Astrocyte (in vitro differentiated cells and primary cell): ENCODE data around the gene SLC31A1. TPM values are rescaled to one million over a fixed set of nuclear protein-coding genes. Genes with fewer than 3 reads are reported as not detected.

Experiments used
- DNase-seq: peaks from one replicate; pipeline ENCODE4 v3.0.0-alpha.2; 2010; ENCODE audit warnings: low read depth
- FAIRE-seq: peaks from 2 replicates; lab custom pipeline; 2011; peaks lifted over from hg19 to GRCh38; lab: Jason Lieb, UNC
- H2AFZ ChIP-seq: 2 replicates; pipeline ENCODE4 v1.6.0; 2012; ENCODE audit warnings: low read depth, low read length, inconsistent platforms
- H3K27ac ChIP-seq: 2 replicates; pipeline ENCODE4 v1.5.1; 2011; ENCODE audit warnings: low read depth, low read length, inconsistent platforms
- H3K27me3 ChIP-seq: 2 replicates; pipeline ENCODE4 v1.6.0; 2011; ENCODE audit warnings: low read length, inconsistent platforms; ENCODE audit not compliant: insufficient read depth
- H3K36me3 ChIP-seq: 2 replicates; pipeline ENCODE4 v1.5.1; 2011; ENCODE audit warnings: low read length, inconsistent platforms; ENCODE audit not compliant: insufficient read depth
- H3K4me1 ChIP-seq: 2 replicates; pipeline ENCODE4 v1.5.1; 2011; ENCODE audit warnings: low read length, inconsistent platforms; ENCODE audit not compliant: insufficient read depth
- H3K4me2 ChIP-seq: 2 replicates; pipeline ENCODE4 v1.6.0; 2012; ENCODE audit warnings: low read length, inconsistent platforms
- H3K4me3 ChIP-seq: 2 replicates; pipeline ENCODE4 v1.5.1; 2011; ENCODE audit warnings: low read depth, mild to moderate bottlenecking, low read length, inconsistent platforms; ENCODE audit not compliant: insufficient read depth
- H3K79me2 ChIP-seq: 2 replicates; pipeline ENCODE4 v1.6.0; 2012; ENCODE audit warnings: mild to moderate bottlenecking, low read length, inconsistent platforms; ENCODE audit not compliant: insufficient read depth
- H3K9ac ChIP-seq: 2 replicates; pipeline ENCODE4 v1.6.0; 2012; ENCODE audit warnings: mild to moderate bottlenecking, low read length, inconsistent platforms
- H3K9me3 ChIP-seq: 2 replicates; pipeline ENCODE4 v1.5.1; 2012; ENCODE audit warnings: low read depth, mild to moderate bottlenecking, low read length, inconsistent platforms; ENCODE audit not compliant: insufficient read depth
- H4K20me1 ChIP-seq: 2 replicates; pipeline ENCODE4 v1.6.0; 2012; ENCODE audit warnings: low read length, inconsistent platforms; ENCODE audit not compliant: insufficient read depth
- H3K27ac Mint-ChIP-seq: one replicate; pipeline ENCODE4 v1.8.0; 2021; ENCODE audit warnings: mild to moderate bottlenecking, mixed read lengths; ENCODE audit not compliant: unreplicated experiment
- H3K27me3 Mint-ChIP-seq: one replicate; pipeline ENCODE4 v1.8.0; 2021; ENCODE audit warnings: low read depth, mixed read lengths; ENCODE audit not compliant: unreplicated experiment
- H3K36me3 Mint-ChIP-seq: one replicate; pipeline ENCODE4 v1.8.0; 2021; ENCODE audit warnings: low read depth, mixed read lengths; ENCODE audit not compliant: unreplicated experiment
- H3K4me1 Mint-ChIP-seq: one replicate; pipeline ENCODE4 v1.8.0; 2021; ENCODE audit warnings: low read depth, mixed read lengths; ENCODE audit not compliant: unreplicated experiment
- H3K4me3 Mint-ChIP-seq: one replicate; pipeline ENCODE4 v1.8.0; 2021; ENCODE audit warnings: mild to moderate bottlenecking, moderate library complexity, mixed read lengths; ENCODE audit not compliant: unreplicated experiment
- H3K9me3 Mint-ChIP-seq: one replicate; pipeline ENCODE4 v1.8.0; 2021; ENCODE audit warnings: mild to moderate bottlenecking, mixed read lengths; ENCODE audit not compliant: unreplicated experiment
- EZH2 ChIP-seq: IDR thresholded peaks from 2 replicates; pipeline ENCODE4 v1.6.1; 2012; ENCODE audit warnings: mild to moderate bottlenecking, low read length, inconsistent platforms; ENCODE audit not compliant: insufficient read depth
- total RNA-seq: library from RNA; stranded (reverse); gene quantifications from 2 replicates; pipeline ENCODE4 v1.2.1, GENCODE V29; 2021
- TF ChIP-seq, protein P1 (sequence below): IDR thresholded peaks from 2 replicates; pipeline ENCODE4 v1.5.1; 2011; ENCODE audit warnings: low read depth, mild to moderate bottlenecking, inconsistent platforms, low read length, moderate library complexity; ENCODE audit not compliant: insufficient read depth

The SLC31A1 gene
- total RNA-seq, 1 donor from 2014 or later, result 35.8 TPM

GRCh38 chr9:113205432-113205831, 15.9 kb upstream of the SLC31A1 start:
- H3K4me2 ChIP-seq, result no peak overlapping the region
- H3K9me3 ChIP-seq, result no peaks in the 10 kb centered on the region
- no peaks in the 10 kb centered on the region for H3K4me1 ChIP-seq
- Mint-ChIP-seq H3K27ac (no peak overlapping the region), H3K36me3 (peaks cover 9% of the 10 kb centered on the region), H3K27me3 (no peaks in the 10 kb centered on the region), H3K4me1 (no peaks in the 10 kb centered on the region), H3K9me3 (no peaks in the 10 kb centered on the region), H3K4me3 (no peak overlapping the region)
- no peak overlapping the region for H3K4me3 ChIP-seq
- no peak overlapping the region for H2AFZ ChIP-seq
- H3K9ac ChIP-seq, result no peak overlapping the region
- DNase-seq (no peak), FAIRE-seq (no peak)
- H3K27ac ChIP-seq, result no peak overlapping the region
- no peaks in the 10 kb centered on the region for H4K20me1 ChIP-seq
- H3K36me3 ChIP-seq, result peaks cover 34% of the 10 kb centered on the region
- no peaks in the 10 kb centered on the region for H3K27me3 ChIP-seq
- H3K79me2 ChIP-seq, result no peaks in the 10 kb centered on the region
- TF ChIP-seq, protein P1, sequence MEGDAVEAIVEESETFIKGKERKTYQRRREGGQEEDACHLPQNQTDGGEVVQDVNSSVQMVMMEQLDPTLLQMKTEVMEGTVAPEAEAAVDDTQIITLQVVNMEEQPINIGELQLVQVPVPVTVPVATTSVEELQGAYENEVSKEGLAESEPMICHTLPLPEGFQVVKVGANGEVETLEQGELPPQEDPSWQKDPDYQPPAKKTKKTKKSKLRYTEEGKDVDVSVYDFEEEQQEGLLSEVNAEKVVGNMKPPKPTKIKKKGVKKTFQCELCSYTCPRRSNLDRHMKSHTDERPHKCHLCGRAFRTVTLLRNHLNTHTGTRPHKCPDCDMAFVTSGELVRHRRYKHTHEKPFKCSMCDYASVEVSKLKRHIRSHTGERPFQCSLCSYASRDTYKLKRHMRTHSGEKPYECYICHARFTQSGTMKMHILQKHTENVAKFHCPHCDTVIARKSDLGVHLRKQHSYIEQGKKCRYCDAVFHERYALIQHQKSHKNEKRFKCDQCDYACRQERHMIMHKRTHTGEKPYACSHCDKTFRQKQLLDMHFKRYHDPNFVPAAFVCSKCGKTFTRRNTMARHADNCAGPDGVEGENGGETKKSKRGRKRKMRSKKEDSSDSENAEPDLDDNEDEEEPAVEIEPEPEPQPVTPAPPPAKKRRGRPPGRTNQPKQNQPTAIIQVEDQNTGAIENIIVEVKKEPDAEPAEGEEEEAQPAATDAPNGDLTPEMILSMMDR, result no peak
- no peak for TF ChIP-seq EZH2

GRCh38 chr9:113205861-113206260, 15.5 kb upstream of the SLC31A1 start:
- peaks cover 9% of the 10 kb centered on the region for H3K36me3 Mint-ChIP-seq
- Histone ChIP-seq H3K4me2 (no peak overlapping the region), H4K20me1 (no peaks in the 10 kb centered on the region), H3K36me3 (peaks cover 34% of the 10 kb centered on the region), H3K27ac (no peak overlapping the region), H3K9me3 (no peaks in the 10 kb centered on the region), H3K27me3 (no peaks in the 10 kb centered on the region), H2AFZ (no peak overlapping the region), H3K79me2 (no peaks in the 10 kb centered on the region), H3K4me3 (no peak overlapping the region), H3K9ac (no peak overlapping the region), H3K4me1 (no peaks in the 10 kb centered on the region)
- FAIRE-seq (no peak), DNase-seq (no peak)
- H3K27ac Mint-ChIP-seq, result no peak overlapping the region
- H3K9me3 Mint-ChIP-seq, result no peaks in the 10 kb centered on the region
- no peak overlapping the region for H3K4me3 Mint-ChIP-seq
- H3K27me3 Mint-ChIP-seq, result no peaks in the 10 kb centered on the region
- H3K4me1 Mint-ChIP-seq, result no peaks in the 10 kb centered on the region
- TF ChIP-seq, protein P1, result no peak
- no peak for TF ChIP-seq EZH2

DNA sequence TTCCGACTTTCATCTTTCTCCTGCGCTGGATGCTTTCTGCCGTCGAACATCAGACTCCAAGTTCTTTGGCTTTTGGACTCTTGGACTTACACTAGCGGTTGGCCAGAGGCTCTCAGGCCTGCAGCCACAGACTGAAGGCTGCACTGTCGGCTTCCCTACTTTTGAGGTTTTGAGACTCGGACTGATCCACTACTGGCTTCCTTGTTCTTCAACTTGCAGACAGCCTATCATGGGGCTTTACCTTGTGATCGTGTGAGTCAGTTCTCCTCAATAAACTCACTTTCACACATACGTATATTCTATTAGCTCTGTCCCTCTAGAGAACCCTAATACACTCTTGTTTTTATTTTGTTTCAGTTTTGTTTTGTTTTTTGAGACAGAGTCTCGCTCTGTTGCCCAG, 10.5 kb upstream of the SLC31A1 start:
- TF ChIP-seq EZH2, result no peak
- TF ChIP-seq, protein P1, result no peak
- H3K27me3 ChIP-seq, result no peaks in the 10 kb centered on the region
- H3K27ac ChIP-seq, result no peak overlapping the region
- no peak overlapping the region for H2AFZ ChIP-seq
- H3K4me1 ChIP-seq, result no peaks in the 10 kb centered on the region
- DNase-seq, result no peak
- H3K79me2 ChIP-seq, result peaks cover 25% of the 10 kb centered on the region
- peaks cover 11% of the 10 kb centered on the region for H3K36me3 ChIP-seq
- no peak overlapping the region for H3K4me3 ChIP-seq
- peaks cover 7% of the 10 kb centered on the region for H3K4me1 Mint-ChIP-seq
- peaks cover 14% of the 10 kb centered on the region for H4K20me1 ChIP-seq
- H3K9ac ChIP-seq, result no peak overlapping the region
- no peak for FAIRE-seq
- no peak overlapping the region for H3K27ac Mint-ChIP-seq
- peaks cover 15% of the 10 kb centered on the region for H3K36me3 Mint-ChIP-seq
- H3K27me3 Mint-ChIP-seq, result no peaks in the 10 kb centered on the region
- H3K4me2 ChIP-seq, result no peak overlapping the region
- no peaks in the 10 kb centered on the region for H3K9me3 Mint-ChIP-seq
- no peaks in the 10 kb centered on the region for H3K9me3 ChIP-seq
- no peak overlapping the region for H3K4me3 Mint-ChIP-seq
